Muscle of leg (tissue), 9 donors: ENCODE data around the gene MORN5. TPM values are rescaled to one million over a fixed set of nuclear protein-coding genes. Genes with fewer than 3 reads are reported as not detected.

Source experiments
- polyA plus RNA-seq, 8 donors: library from polyadenylated mRNA; unstranded; fragments of 120-200 nt; gene quantifications; one replicate each; pipeline versions ENCODE4 v1.2.1 to v1.2.3, GENCODE V29; 2013; ENCODE audit warnings: inconsistent platforms in 1 of 8, low replicate concordance in 1 of 8; ENCODE audit not compliant: insufficient read length in 8 of 8, insufficient read depth in 1 of 8
- total RNA-seq: library from RNA; stranded (reverse); fragments of 120-200 nt; gene quantifications from one replicate; pipeline ENCODE4 v1.2.4, GENCODE V29; 2013

Gene MORN5
- total and polyA plus RNA-seq, 9 donors = 0.41 to 0.80 (median 0.54) TPM; not detected in 2

Other genes starting within 250 kb of the MORN5 start
- gene TTLL11, start 66.6 kb upstream of the MORN5 start, total RNA-seq = 14.2 TPM
- gene TTLL11, start 66.6 kb upstream of the MORN5 start, polyA plus RNA-seq = 10 to 100 TPM; 18.4 to 29.3 (median 20.2) TPM
- 43.7 TPM for gene NDUFA8, start 129 bp upstream of the MORN5 start, total RNA-seq
- gene NDUFA8, start 129 bp upstream of the MORN5 start, polyA plus RNA-seq = 10 to 100 TPM; 62.1 to 71.1 (median 65.1) TPM
- 3.7 TPM for gene LHX6, start 69.0 kb downstream of the MORN5 start, total RNA-seq
- 1 to 10 TPM; 4.4 to 6.9 (median 5.8) TPM for gene LHX6, start 69.0 kb downstream of the MORN5 start, polyA plus RNA-seq
- gene RBM18, start 104.9 kb downstream of the MORN5 start, total RNA-seq = 14.4 TPM
- 10 to 100 TPM; 24.0 to 28.7 (median 26.1) TPM for gene RBM18, start 104.9 kb downstream of the MORN5 start, polyA plus RNA-seq
- 30.1 TPM for gene MRRF, start 105.0 kb downstream of the MORN5 start, total RNA-seq
- gene MRRF, start 105.0 kb downstream of the MORN5 start, polyA plus RNA-seq = 10 to 100 TPM; 24.2 to 31.3 (median 27.1) TPM
- gene PTGS1, start 211.1 kb downstream of the MORN5 start, total RNA-seq = 2.7 TPM
- 1 to 10 TPM; 3.1 to 8.0 (median 3.7) TPM for gene PTGS1, start 211.1 kb downstream of the MORN5 start, polyA plus RNA-seq